Measurements from ENCODE around the gene LGI4.

Gene LGI4

GRCh38 chr19:35144600-35145436, 10.0 kb upstream of the LGI4 start:
- no peaks in the 10 kb centered on the region for H3K79me2 ChIP-seq (ENCODE audit: insufficient read depth, low read length)
- H3K9ac ChIP-seq (ENCODE audit: low read length) = no peak overlapping the region
- no peak overlapping the region for H3K4me3 ChIP-seq (ENCODE audit: insufficient read depth, low read length, poor library complexity, severe bottlenecking)
- H3K27ac ChIP-seq (ENCODE audit: low read depth, low read length) = no peak overlapping the region
- no peak overlapping the region for H2AFZ ChIP-seq (ENCODE audit: low read depth, low read length, severe bottlenecking)
- no peaks in the 10 kb centered on the region for H4K20me1 ChIP-seq (ENCODE audit: low read depth, low read length)
- H3K4me2 ChIP-seq (ENCODE audit: low read depth, low read length, poor library complexity, severe bottlenecking) = no peak overlapping the region
- H3K9me3 ChIP-seq (ENCODE audit: insufficient read depth, low read length) = no peaks in the 10 kb centered on the region
- H3K36me3 ChIP-seq (ENCODE audit: low read length) = no peaks in the 10 kb centered on the region
- peaks cover 7% of the 10 kb centered on the region for H3F3A ChIP-seq (ENCODE audit: insufficient read depth)
- no peaks in the 10 kb centered on the region for H3K9me2 ChIP-seq (replicated peaks; ENCODE audit: insufficient read depth, low read length)
- TF ChIP-seq CTCF (IDR thresholded peaks at IDR 0.05; ENCODE audit: insufficient read depth, low read length, poor library complexity, severe bottlenecking) (no peak), EZH2phosphoT487 (conservative IDR thresholded peaks at IDR 0.05; ENCODE audit: low read length) (no peak)
- no peaks in the 10 kb centered on the region for H3K27me3 ChIP-seq (ENCODE audit: low read length)

DNA sequence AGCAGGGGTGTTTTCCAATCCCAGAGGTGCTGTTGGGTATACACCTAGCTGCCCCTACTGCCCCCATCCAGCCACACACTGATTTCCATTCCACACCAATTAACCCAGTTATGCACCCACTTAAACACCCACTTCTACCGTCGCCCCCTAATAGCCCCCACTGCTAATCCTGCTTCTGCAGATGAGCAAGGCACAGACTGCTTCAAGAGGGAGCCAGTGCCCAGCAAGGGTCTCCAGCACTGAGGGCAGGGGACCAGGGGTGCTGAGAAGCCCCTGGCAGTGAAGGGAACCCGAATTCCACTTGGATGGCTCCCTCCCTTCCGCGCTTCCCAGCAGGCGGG, 9.4 kb upstream of the LGI4 start:
- Histone ChIP-seq H4K20me1 (ENCODE audit: low read depth, low read length) (no peaks in the 10 kb centered on the region), H2AFZ (ENCODE audit: low read depth, low read length, severe bottlenecking) (no peak overlapping the region), H3K27ac (ENCODE audit: low read depth, low read length) (no peak overlapping the region), H3K36me3 (ENCODE audit: low read length) (no peaks in the 10 kb centered on the region), H3K9ac (ENCODE audit: low read length) (no peak overlapping the region), H3K4me3 (ENCODE audit: insufficient read depth, low read length, poor library complexity, severe bottlenecking) (no peak overlapping the region), H3K9me3 (ENCODE audit: insufficient read depth, low read length) (no peaks in the 10 kb centered on the region), H3F3A (ENCODE audit: insufficient read depth) (peaks cover 7% of the 10 kb centered on the region), H3K27me3 (ENCODE audit: low read length) (no peaks in the 10 kb centered on the region), H3K79me2 (ENCODE audit: insufficient read depth, low read length) (no peaks in the 10 kb centered on the region), H3K4me2 (ENCODE audit: low read depth, low read length, poor library complexity, severe bottlenecking) (no peak overlapping the region), H3K9me2 (replicated peaks; ENCODE audit: insufficient read depth, low read length) (no peaks in the 10 kb centered on the region)
- TF ChIP-seq CTCF (IDR thresholded peaks at IDR 0.05; ENCODE audit: insufficient read depth, low read length, poor library complexity, severe bottlenecking) (no peak), EZH2phosphoT487 (conservative IDR thresholded peaks at IDR 0.05; ENCODE audit: low read length) (no peak)

- TF ChIP-seq CTCF (IDR thresholded peaks at IDR 0.05; ENCODE audit: insufficient read depth, low read length, poor library complexity, severe bottlenecking) = no peak
- TF ChIP-seq EZH2phosphoT487 (conservative IDR thresholded peaks at IDR 0.05; ENCODE audit: low read length) = no peak
- Histone ChIP-seq H2AFZ (ENCODE audit: low read depth, low read length, severe bottlenecking) (no peak overlapping the region), H3K9me3 (ENCODE audit: insufficient read depth, low read length) (no peaks in the 10 kb centered on the region), H3K36me3 (ENCODE audit: low read length) (no peaks in the 10 kb centered on the region), H4K20me1 (ENCODE audit: low read depth, low read length) (no peaks in the 10 kb centered on the region), H3F3A (ENCODE audit: insufficient read depth) (peaks cover 7% of the 10 kb centered on the region), H3K4me3 (ENCODE audit: insufficient read depth, low read length, poor library complexity, severe bottlenecking) (no peak overlapping the region), H3K27ac (ENCODE audit: low read depth, low read length) (no peak overlapping the region), H3K9ac (ENCODE audit: low read length) (no peak overlapping the region), H3K9me2 (replicated peaks; ENCODE audit: insufficient read depth, low read length) (no peaks in the 10 kb centered on the region), H3K79me2 (ENCODE audit: insufficient read depth, low read length) (no peaks in the 10 kb centered on the region), H3K27me3 (ENCODE audit: low read length) (no peaks in the 10 kb centered on the region), H3K4me2 (ENCODE audit: low read depth, low read length, poor library complexity, severe bottlenecking) (no peak overlapping the region)
Measured at GRCh38 chr19:35143818-35144217, 9.0 kb upstream of the LGI4 start.
